Sigmoid colon (tissue), 7 donors: ENCODE data around the gene TECPR2. TPM values are rescaled to one million over a fixed set of nuclear protein-coding genes. Genes with fewer than 3 reads are reported as not detected.

Source experiments
- DNase-seq: peaks from one replicate; pipeline ENCODE4 v3.0.0-alpha.2; 2019
- H3K27ac ChIP-seq, 4 donors: fragments of 200-600 bp; sonication (generic); one replicate each; pipeline ENCODE4 v1.5.1; 2016 to 2019; ENCODE audit warnings: mild to moderate bottlenecking in 1 of 4
- H3K27me3 ChIP-seq, 3 donors: fragments of 200-600 bp; sonication (generic); one replicate each; pipeline ENCODE4 v1.5.1; 2019; ENCODE audit warnings: mild to moderate bottlenecking in 1 of 3
- H3K36me3 ChIP-seq, 4 donors: fragments of 200-600 bp; sonication (generic); one replicate each; pipeline ENCODE4 v1.5.1; 2016 to 2019
- H3K4me1 ChIP-seq, 4 donors: fragments of 200-600 bp; sonication (generic); one replicate each; pipeline ENCODE4 v1.5.1; 2017 to 2019
- H3K4me3 ChIP-seq, 4 donors: fragments of 200-600 bp; sonication (generic); one replicate each; pipeline ENCODE4 v1.5.1; 2017 to 2019; ENCODE audit warnings: mild to moderate bottlenecking in 2 of 4, moderate library complexity in 1 of 4
- H3K9me3 ChIP-seq, 4 donors: fragments of 200-600 bp in 3 of 4; sonication (generic) in 3 of 4; one replicate each; pipeline versions ENCODE4 v1.5.1 to v1.6.1; 2013 to 2019
- CTCF ChIP-seq, 4 experiments: fragments of 450-650 bp in 3 of 4; fragments of 200-600 bp in 1 of 4; IDR thresholded peaks; one replicate each; pipeline ENCODE4 v1.5.1; 2016 to 2019; ENCODE audit warnings: antibody characterized with exemption in 4 of 4, mild to moderate bottlenecking in 3 of 4, moderate library complexity in 2 of 4
- EP300 ChIP-seq, 4 donors: sonication (generic); formaldehyde crosslinking; IDR thresholded peaks; one replicate each; pipeline ENCODE4 v1.6.1; 2017; ENCODE audit warnings: antibody characterized with exemption in 4 of 4
- POLR2A ChIP-seq, 2 donors: fragments of 450-650 bp; IDR thresholded peaks; one replicate each; pipeline ENCODE4 v1.6.1; 2016; ENCODE audit warnings: antibody characterized with exemption in 2 of 2, mild to moderate bottlenecking in 2 of 2, moderate library complexity in 2 of 2
- POLR2AphosphoS5 ChIP-seq, 4 donors: sonication (generic); formaldehyde crosslinking; IDR thresholded peaks; one replicate each; pipeline ENCODE4 v1.6.1; 2017; ENCODE audit warnings: antibody characterized with exemption in 4 of 4
- WGBS, 2 donors: extraction: QIAGEN DNeasy Blood & Tissue Kit; methylation state at CpG; one replicate each; pipeline ENCODE4 v1.1.7; 2013; 5-methylcytosine and 5-hydroxymethylcytosine counted together
- intact Hi-C: fragments of 100-400 bp; cut with DNase I; formaldehyde crosslinking; loops from one replicate; pipeline ENCODE4 v1.15.1; 2023
- polyA plus RNA-seq, 3 donors: library from polyadenylated mRNA; stranded (reverse); fragments of 200-250 nt; gene quantifications; one replicate each; pipeline ENCODE4 v1.2.3, GENCODE V29; 2013
- total RNA-seq, 4 donors: library from RNA; depleted of rRNA; stranded (reverse); fragments of >200 nt; gene quantifications; one replicate each; pipeline ENCODE4 v1.1.0, GENCODE V29; 2016
- donor health status: healthy with polysubstance abuse.
- donor health status: Bipolar disorder and iron deficiency.
- donor health status: healthy.

The TECPR2 gene
- total and polyA plus RNA-seq, 7 donors, result 2.1 to 51.0 (median 15.3) TPM

- H3K36me3 ChIP-seq, result peaks cover 18 to 96% (median 51%) of the 10 kb centered on the region in 4 donors
Measured at GRCh38 chr14:102452302-102452701, 89.6 kb downstream of the TECPR2 start.

DNA sequence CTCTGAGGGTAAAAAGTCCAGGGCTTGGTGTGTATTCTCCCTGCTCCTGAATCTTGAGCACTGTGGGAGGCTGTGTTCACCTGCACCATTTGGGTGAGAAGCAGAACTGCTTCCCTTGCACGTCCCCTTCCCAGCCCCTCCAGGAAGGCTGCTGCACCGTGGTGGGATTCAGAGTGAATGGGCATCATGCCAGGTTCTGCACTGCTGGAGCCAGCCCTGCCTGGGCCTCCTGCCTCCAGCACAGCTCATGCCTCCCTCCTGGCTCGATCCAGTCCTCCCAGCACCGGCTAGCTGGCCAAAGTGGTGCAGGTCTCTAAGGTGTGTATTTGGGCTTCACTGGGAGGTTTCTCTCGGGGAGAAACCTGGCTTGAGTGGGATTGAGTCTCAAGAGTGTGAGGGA, 92.0 kb downstream of the TECPR2 start:
- no peak overlapping the region for H3K27ac ChIP-seq
- no peaks in the 10 kb centered on the region for H3K27me3 ChIP-seq
- no peak for TF ChIP-seq CTCF (IDR thresholded peaks at IDR 0.05)
- no peak for TF ChIP-seq POLR2A (IDR thresholded peaks at IDR 0.05)
- no peak for TF ChIP-seq EP300 (IDR thresholded peaks at IDR 0.05)
- no peak for TF ChIP-seq POLR2AphosphoS5 (IDR thresholded peaks at IDR 0.05)
- no peaks in the 10 kb centered on the region for H3K9me3 ChIP-seq
- no peaks in the 10 kb centered on the region for H3K4me1 ChIP-seq
- no peak overlapping the region for H3K4me3 ChIP-seq
- intact Hi-C loops, result no loop called here
- 87% methylated on average over 5 of the region's 5 CpGs for WGBS, 2 donors
- peaks cover 8 to 92% (median 52%) of the 10 kb centered on the region in 4 donors for H3K36me3 ChIP-seq
- DNase-seq, result no peak

More at GRCh38 chr14:102452302-102452701, 89.6 kb downstream of the TECPR2 start:
- intact Hi-C loops, result no loop called here
- Histone ChIP-seq H3K4me3 (no peak overlapping the region), H3K9me3 (no peaks in the 10 kb centered on the region), H3K27ac (no peak overlapping the region), H3K4me1 (no peaks in the 10 kb centered on the region), H3K27me3 (no peaks in the 10 kb centered on the region)
- 96% methylated on average over 24 of the region's 24 CpGs for WGBS, 2 donors
- DNase-seq, result peak; percentile 49
- TF ChIP-seq EP300 (IDR thresholded peaks at IDR 0.05) (no peak), POLR2AphosphoS5 (IDR thresholded peaks at IDR 0.05) (no peak), CTCF (IDR thresholded peaks at IDR 0.05) (no peak), POLR2A (IDR thresholded peaks at IDR 0.05) (no peak)

- Histone ChIP-seq H3K27ac (no peak overlapping the region), H3K9me3 (no peaks in the 10 kb centered on the region), H3K4me3 (no peak overlapping the region), H3K36me3 (peaks cover 0 to 71% (median 26%) of the 10 kb centered on the region in 4 donors), H3K27me3 (no peaks in the 10 kb centered on the region), H3K4me1 (no peaks in the 10 kb centered on the region)
- WGBS, 2 donors, result 72% methylated on average over 2 of the region's 2 CpGs
- TF ChIP-seq POLR2A (IDR thresholded peaks at IDR 0.05), result no peak
- DNase-seq, result no peak
- intact Hi-C loops, result no loop called here
Measured at GRCh38 chr14:102457509-102457908, 94.8 kb downstream of the TECPR2 start.

DNA sequence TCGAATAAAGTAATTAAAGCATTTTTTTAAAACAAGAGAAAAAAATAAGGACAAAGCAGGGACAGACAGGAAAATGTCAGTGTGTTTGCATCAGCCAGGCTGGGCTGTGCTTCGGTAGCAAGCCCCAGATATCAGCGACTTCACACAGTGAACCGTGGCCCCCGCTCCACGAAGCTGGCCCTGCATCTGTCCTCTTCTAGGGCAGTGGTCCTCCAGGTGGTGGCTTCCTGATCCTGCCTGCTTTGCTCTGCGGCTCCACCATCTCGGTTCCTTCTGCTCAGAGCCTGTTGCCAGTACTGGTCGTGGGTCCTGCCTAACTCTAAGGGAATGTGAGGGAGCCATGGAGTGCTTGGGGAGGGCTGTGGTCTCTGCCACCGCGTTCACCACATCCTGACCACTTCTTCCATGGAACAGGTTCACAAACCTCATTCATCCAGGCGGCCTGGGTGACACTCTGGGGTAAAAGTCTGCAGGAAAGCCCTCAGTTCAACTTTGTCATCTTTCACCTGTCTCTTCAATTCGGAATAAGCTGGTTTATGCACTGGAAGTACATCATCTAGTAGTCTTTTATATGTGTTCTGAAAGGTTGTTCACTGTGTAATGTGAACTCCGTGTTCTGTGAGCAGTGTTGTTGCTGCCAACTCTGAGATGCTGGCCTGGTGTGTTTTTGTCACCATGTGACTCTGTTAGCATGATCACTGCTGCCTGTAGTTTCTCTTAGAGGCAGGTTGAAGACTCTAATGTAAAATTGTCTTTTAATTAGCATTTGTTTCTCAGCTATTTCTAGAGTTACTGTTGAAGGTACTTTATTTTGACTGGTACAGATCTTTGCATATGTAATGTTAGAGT, 99.0 kb downstream of the TECPR2 start:
- intact Hi-C loops, result no loop called here
- peaks cover 0 to 59% (median 22%) of the 10 kb centered on the region in 4 donors for H3K36me3 ChIP-seq
- TF ChIP-seq POLR2AphosphoS5 (IDR thresholded peaks at IDR 0.05), result peak in 1 of 4 donors; percentile 26
- peak in 1 of 4 donors; percentile 75 for TF ChIP-seq EP300 (IDR thresholded peaks at IDR 0.05)
- no peak for TF ChIP-seq CTCF (IDR thresholded peaks at IDR 0.05)
- TF ChIP-seq POLR2A (IDR thresholded peaks at IDR 0.05), result no peak
- WGBS, 2 donors, result 76 to 90% methylated on average over 14 of the region's 14 CpGs
- H3K4me3 ChIP-seq, result no peak overlapping the region
- peak overlapping the region in 1 of 4 donors; percentile 51 for H3K27ac ChIP-seq
- no peaks in the 10 kb centered on the region for H3K4me1 ChIP-seq
- H3K9me3 ChIP-seq, result no peaks in the 10 kb centered on the region
- no peak for DNase-seq
- no peaks in the 10 kb centered on the region for H3K27me3 ChIP-seq

GRCh38 chr14:102462391-102462790, 99.7 kb downstream of the TECPR2 start:
- TF ChIP-seq EP300 (IDR thresholded peaks at IDR 0.05) (no peak), CTCF (IDR thresholded peaks at IDR 0.05) (no peak), POLR2A (IDR thresholded peaks at IDR 0.05) (no peak)
- Histone ChIP-seq H3K36me3 (peaks cover 0 to 57% (median 22%) of the 10 kb centered on the region in 4 donors), H3K9me3 (no peaks in the 10 kb centered on the region), H3K4me3 (no peak overlapping the region), H3K27ac (peak overlapping the region in 1 of 4 donors; percentile 51), H3K4me1 (no peaks in the 10 kb centered on the region), H3K27me3 (no peaks in the 10 kb centered on the region)
- WGBS, 2 donors, result 86 to 94% methylated on average over 4 of the region's 4 CpGs
- no peak for DNase-seq
- intact Hi-C loops, result no loop called here
